Mammary microvascular endothelial cell (primary cell): ENCODE measurements around the gene NIPAL3. TPM values are rescaled to one million over a fixed set of nuclear protein-coding genes. Genes with fewer than 3 reads are reported as not detected.

ENCODE experiments used
- total RNA-seq: library from RNA; depleted of rRNA; stranded (reverse); fragments of >200 nt; gene quantifications from 2 replicates; pipeline ENCODE4 v1.2.3, GENCODE V29; 2015

The NIPAL3 gene
- total RNA-seq: 20.5 and 23.2 TPM in 2 replicates

DNA sequence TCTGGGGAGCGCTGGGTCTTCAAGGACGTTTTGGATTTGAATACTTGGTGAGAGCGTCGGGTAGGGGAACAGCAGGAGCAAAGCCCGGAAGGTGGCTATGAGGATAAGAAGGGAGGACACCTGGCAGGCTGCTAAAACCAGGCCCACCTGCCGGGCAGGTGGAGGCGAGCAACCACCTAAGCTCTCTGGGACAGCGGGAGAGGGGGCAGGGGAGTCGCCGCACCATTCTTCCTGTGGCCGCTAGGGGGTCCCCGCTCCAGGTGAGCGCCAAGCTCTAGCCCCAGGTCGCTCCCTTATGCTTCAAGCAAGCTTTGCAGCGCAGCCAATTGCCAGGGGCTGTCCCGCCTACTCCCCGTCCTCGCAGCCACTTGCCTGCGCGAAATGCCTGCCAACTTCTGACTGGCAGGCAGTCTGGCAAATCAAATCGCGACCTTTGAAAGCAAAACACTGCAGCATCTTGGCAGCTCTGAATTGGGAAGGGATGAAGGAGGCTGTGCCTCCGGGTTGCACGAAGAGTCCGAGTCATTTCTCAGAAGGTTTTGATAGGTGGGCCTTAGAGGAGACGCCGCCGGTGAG lies at the start of gene NIPAL3:
NIPAL3 (plus strand) TSS at position 469 of the 576 bp plus-strand sequence. CDS start 3,746 bp downstream, outside the sequence.

DNA sequence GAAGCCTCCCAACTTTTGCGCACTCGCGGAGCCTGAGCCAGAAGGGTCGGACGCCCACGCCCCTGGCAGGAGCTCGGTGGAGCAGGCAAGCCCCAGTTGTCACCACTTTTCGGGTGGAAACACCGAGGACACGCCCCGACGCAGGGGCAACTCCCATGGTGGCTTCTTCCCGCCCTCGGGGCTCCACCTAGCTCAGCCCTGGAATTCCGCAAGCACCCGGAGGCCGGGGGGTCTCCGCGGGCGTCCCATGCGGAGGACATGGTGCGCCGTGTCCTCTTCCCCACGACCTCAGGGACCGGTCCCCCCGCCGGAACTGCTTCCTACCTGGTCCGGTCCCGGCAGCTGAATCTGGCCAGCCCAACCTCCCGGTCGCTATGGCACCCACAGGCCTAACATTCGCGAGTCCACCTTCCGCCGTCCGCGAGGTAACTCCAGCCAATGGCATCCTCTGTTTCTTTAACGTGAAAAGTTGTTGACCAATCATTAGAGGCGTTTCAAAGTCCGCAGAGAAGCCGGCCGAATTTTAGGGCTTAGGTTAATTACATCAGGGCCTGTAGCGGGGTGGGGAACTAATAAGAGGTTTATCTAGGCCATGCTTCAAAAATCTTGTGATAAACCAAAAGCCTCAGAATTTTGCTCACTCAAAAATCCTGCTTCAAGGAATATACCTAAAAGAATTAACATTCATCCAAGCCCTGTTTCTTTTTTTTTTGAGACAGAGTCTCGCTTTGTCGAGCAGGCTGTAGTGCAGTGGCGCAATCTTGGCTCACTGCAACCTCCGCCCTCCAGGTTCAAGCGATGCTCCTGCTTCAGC lies 2.0 kb upstream of the NIPAL3 start, which contains the start of gene STPG1:
STPG1 (minus strand) TSS at position 433 of the 814 bp plus-strand sequence. CDS start 12,394 bp downstream, outside the sequence.

DNA sequence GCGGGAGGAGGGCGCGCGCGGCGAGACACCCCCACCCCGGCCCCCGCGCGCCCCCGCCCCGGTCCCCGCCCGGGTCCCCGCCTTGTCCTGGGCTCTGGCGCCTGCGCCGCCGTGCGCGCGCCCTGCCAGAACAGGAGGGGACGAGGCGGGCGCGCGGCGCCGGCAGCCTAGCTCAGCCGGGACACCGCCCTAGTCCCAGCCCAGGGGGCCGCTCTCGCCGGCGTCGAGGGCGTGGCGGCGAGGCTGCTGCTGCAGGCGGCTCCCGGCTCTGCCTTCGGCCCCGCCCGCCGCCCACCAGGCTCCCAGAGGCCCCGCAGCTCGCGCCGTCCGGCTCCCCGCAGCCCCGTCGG lies 87.1 kb downstream of the NIPAL3 start, which contains the start of gene RCAN3:
RCAN3 (plus strand) TSS at position 128 of the 350 bp plus-strand sequence. CDS start 11,537 bp downstream, outside the sequence.

Other genes starting within 250 kb of the NIPAL3 start
- gene IFNLR1, start 228.5 kb upstream of the NIPAL3 start, total RNA-seq: 0.07 TPM in 1 of 2 replicates, not detected in the other
- gene GRHL3, start 96.4 kb upstream of the NIPAL3 start, total RNA-seq: 0.10 and 0.53 TPM in 2 replicates
- gene STPG1, start 2.0 kb upstream of the NIPAL3 start, total RNA-seq: 6.2 and 9.1 TPM in 2 replicates
- gene RCAN3, start 87.0 kb downstream of the NIPAL3 start, total RNA-seq: 4.6 and 4.7 TPM in 2 replicates
- not detected in 2 replicates for gene NCMAP, start 140.3 kb downstream of the NIPAL3 start, total RNA-seq
- 39.2 and 65.4 TPM in 2 replicates for gene SRRM1, start 227.5 kb downstream of the NIPAL3 start, total RNA-seq